Bronchial epithelial cell (primary cell): ENCODE data around the gene TREM2. TPM values are rescaled to one million over a fixed set of nuclear protein-coding genes. Genes with fewer than 3 reads are reported as not detected.
A peak's percentile ranks its signal among the peaks of the same experiment; 100 is the strongest.
"Not testable (repeated sequence)": the region's sequence is repeated elsewhere in the genome, so short reads cannot be mapped to it uniquely, and the experiment has no call there.

Source experiments
- DNase-seq: peaks from one replicate; pipeline ENCODE4 v3.0.0-alpha.2; 2010; ENCODE audit warnings: low read depth
- FAIRE-seq: peaks from 2 replicates; lab custom pipeline; 2011; peaks lifted over from hg19 to GRCh38; lab: Jason Lieb, UNC
- H3K27me3 ChIP-seq: 2 replicates; pipeline ENCODE4 v1.5.1; 2011; ENCODE audit warnings: low read length; ENCODE audit not compliant: control insufficient read depth, insufficient read depth
- H3K36me3 ChIP-seq: 2 replicates; pipeline ENCODE4 v1.5.1; 2011; ENCODE audit warnings: low read length; ENCODE audit not compliant: control insufficient read depth, insufficient read depth
- H3K4me3 ChIP-seq: 2 replicates; pipeline ENCODE4 v1.5.1; 2011; ENCODE audit warnings: mild to moderate bottlenecking, low read depth, low read length, control low read depth
- total RNA-seq: library from RNA; depleted of rRNA; stranded (reverse); fragments of >200 nt; gene quantifications from 2 replicates; pipeline ENCODE4 v1.2.1, GENCODE V29; 2014
- TF ChIP-seq, protein P1 (sequence below): IDR thresholded peaks from 2 replicates; pipeline ENCODE4 v1.5.1; 2011; ENCODE audit warnings: mild to moderate bottlenecking, moderate library complexity, low read length, control low read depth, inconsistent platforms; ENCODE audit not compliant: insufficient read depth, severe bottlenecking

Gene TREM2
- total RNA-seq, 1 donor from 2014 or later = 0.53 TPM

DNA sequence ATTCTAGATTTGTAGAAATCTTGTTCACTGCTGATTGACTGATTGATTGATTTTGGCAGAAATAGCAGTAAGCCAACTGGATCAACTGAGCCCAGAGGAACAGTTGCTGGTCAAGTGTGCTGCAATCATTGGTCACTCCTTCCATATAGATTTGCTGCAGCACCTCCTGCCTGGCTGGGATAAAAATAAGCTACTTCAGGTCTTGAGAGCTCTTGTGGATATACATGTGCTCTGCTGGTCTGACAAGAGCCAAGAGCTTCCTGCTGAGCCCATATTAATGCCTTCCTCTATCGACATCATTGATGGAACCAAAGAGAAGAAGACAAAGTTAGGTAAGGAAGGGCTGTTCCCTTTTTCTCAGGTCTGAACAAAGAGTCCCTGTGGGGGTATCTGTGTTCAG, 40.0 kb downstream of the TREM2 start:
- Histone ChIP-seq H3K4me3 (no peak overlapping the region), H3K27me3 (no peaks in the 10 kb centered on the region), H3K36me3 (peaks cover 4% of the 10 kb centered on the region)
- no peak for DNase-seq
- peak; percentile 75 for FAIRE-seq
- TF ChIP-seq, protein P1, sequence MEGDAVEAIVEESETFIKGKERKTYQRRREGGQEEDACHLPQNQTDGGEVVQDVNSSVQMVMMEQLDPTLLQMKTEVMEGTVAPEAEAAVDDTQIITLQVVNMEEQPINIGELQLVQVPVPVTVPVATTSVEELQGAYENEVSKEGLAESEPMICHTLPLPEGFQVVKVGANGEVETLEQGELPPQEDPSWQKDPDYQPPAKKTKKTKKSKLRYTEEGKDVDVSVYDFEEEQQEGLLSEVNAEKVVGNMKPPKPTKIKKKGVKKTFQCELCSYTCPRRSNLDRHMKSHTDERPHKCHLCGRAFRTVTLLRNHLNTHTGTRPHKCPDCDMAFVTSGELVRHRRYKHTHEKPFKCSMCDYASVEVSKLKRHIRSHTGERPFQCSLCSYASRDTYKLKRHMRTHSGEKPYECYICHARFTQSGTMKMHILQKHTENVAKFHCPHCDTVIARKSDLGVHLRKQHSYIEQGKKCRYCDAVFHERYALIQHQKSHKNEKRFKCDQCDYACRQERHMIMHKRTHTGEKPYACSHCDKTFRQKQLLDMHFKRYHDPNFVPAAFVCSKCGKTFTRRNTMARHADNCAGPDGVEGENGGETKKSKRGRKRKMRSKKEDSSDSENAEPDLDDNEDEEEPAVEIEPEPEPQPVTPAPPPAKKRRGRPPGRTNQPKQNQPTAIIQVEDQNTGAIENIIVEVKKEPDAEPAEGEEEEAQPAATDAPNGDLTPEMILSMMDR = no peak

DNA sequence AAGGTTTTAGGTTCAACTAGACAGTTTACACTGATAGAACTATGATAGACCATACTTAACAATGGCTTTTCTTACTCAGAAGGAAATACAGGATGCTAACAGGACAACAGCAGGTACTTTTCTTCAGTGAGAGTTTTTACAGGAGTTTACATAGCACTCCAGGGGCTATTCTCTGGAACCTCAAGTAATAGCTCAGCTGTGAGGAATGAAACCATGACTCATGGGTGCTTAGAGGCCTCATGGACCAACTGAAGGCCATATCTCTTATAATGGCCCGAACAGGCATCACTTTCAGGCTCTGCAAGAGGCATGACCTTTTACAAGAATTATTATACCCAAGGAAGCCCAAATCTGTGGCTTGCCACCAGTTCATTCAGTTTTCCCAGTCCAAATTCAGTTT, 40.5 kb downstream of the TREM2 start:
- Histone ChIP-seq H3K27me3 (no peaks in the 10 kb centered on the region), H3K4me3 (no peak overlapping the region), H3K36me3 (peaks cover 4% of the 10 kb centered on the region)
- FAIRE-seq (no peak), DNase-seq (peak; percentile 40)
- TF ChIP-seq, protein P1 = no peak

DNA sequence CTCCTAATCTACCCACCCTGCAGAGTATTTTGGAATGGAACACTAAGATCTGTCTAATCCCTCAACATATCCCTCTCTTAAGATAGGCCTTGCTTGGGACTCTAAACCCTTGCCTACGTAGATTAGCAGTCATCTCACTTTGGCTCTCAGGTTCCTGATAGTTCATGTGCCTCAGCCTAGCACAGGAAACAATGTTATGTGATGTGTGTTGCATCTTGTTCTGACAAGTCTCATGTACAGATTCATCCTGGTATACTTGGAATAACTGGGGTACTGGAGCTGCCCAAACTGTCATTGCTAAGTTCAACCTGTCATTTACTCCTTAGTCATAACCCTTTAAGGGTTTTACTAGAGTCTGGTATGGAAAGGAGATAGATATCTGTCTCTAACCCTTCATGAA, 42.9 kb downstream of the TREM2 start:
- DNase-seq = peak; percentile 87
- Histone ChIP-seq H3K4me3 (no peak overlapping the region), H3K27me3 (no peaks in the 10 kb centered on the region), H3K36me3 (peaks cover 4% of the 10 kb centered on the region)
- no peak for FAIRE-seq
- TF ChIP-seq, protein P1 = no peak

DNA sequence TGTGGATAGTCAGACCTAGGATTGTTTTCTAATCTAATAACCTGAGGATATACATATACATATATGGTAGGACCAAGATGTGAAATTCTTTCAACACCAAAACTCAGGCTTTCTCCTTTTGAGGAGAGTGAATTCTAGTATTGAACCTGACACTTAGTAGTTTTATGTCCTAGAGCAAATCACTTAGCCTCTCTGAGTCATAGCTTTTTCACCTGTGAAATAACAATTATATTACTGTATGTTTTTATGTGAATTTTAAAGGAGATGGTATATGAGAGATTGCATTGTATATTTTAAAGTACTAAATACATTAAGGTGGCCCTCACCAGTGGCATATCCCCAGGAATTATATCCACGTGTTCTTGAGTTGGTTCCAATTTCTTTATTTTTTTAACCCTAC, 43.4 kb downstream of the TREM2 start:
- FAIRE-seq (no peak), DNase-seq (peak; percentile 21)
- peaks cover 4% of the 10 kb centered on the region for H3K36me3 ChIP-seq
- H3K4me3 ChIP-seq = no peak overlapping the region
- H3K27me3 ChIP-seq = no peaks in the 10 kb centered on the region
- TF ChIP-seq, protein P1 = no peak

DNA sequence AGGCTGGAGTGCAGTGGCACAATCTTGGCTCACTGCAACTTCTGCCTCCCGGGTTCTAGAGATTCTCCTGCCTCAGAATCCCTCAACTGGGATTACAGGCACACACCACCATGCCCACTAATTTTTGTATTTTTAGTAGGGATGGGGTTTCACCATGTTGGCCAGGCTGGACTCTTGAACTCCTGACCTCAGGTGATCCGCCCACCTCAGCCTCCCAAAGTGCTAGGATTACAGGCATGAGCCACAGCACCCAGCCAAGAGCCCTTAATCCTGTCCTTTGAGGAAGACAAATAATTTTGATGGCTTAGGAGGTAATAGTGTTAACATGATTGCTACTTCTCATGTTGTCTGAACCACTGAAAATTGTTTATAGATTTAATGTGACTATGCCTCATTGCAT, 47.9 kb downstream of the TREM2 start:
- H3K4me3 ChIP-seq, H3K27me3 ChIP-seq, DNase-seq, H3K36me3 ChIP-seq, FAIRE-seq: not testable (repeated sequence)

DNA sequence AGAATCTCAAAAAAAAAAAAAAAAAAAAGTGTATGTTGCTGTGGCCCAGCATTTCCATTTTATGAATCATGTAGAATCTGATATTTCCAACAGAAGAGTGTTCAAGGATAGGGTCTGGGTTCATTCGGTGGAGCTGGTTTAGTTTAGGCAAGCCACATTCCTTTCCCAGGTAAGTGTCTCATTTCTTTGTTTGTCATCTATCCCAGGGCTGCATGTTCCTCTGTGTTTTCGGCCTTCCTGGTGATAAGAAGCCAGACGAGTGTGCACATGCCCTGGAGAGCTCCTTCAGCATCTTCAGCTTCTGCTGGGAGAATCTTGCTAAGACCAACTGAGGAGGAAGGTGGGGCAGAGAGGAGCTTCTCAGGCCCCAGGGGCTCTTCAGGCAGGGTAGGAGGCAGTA, 51.9 kb downstream of the TREM2 start:
- TF ChIP-seq, protein P1 = no peak
- H3K4me3 ChIP-seq = no peak overlapping the region
- peak; percentile 98 for DNase-seq
- H3K36me3 ChIP-seq = no peaks in the 10 kb centered on the region
- FAIRE-seq = peak; percentile 97
- no peaks in the 10 kb centered on the region for H3K27me3 ChIP-seq

Other genes starting within 250 kb of the TREM2 start
- 0.26 TPM in 2 replicates for gene UNC5CL, start 123.9 kb downstream of the TREM2 start, total RNA-seq
- not detected in 2 replicates for gene TSPO2, start 120.6 kb downstream of the TREM2 start, total RNA-seq
- not detected in 2 replicates for gene APOBEC2, start 109.9 kb downstream of the TREM2 start, total RNA-seq
- gene OARD1, start 90.8 kb downstream of the TREM2 start, total RNA-seq = 18.2 and 19.5 TPM in 2 replicates
- gene NFYA, start 90.1 kb downstream of the TREM2 start, total RNA-seq = 20.5 and 25.5 TPM in 2 replicates
- not detected in 2 replicates for gene TREML1, start 8.8 kb downstream of the TREM2 start, total RNA-seq
- gene TREML2, start 38.0 kb upstream of the TREM2 start, total RNA-seq = under 0.01 TPM in 1 of 2 replicates, not detected in the other
- gene TREML4, start 65.2 kb upstream of the TREM2 start, total RNA-seq = not detected in 2 replicates
- gene TREM1, start 123.6 kb upstream of the TREM2 start, total RNA-seq = 1.8 and 21.1 TPM in 2 replicates
- gene NCR2, start 172.5 kb upstream of the TREM2 start, total RNA-seq = not detected in 2 replicates